22Rv1 (cell line): ENCODE measurements around the gene SDK1.

Source experiments
- CTCF ChIP-seq: fragments of 450-650 bp; IDR thresholded peaks from 2 replicates; pipeline ENCODE4 v1.5.1; 2017; ENCODE audit warnings: mild to moderate bottlenecking
- ZFX ChIP-seq: fragments of 450-650 bp; IDR thresholded peaks from 2 replicates; pipeline ENCODE4 v1.6.1; 2017; ENCODE audit warnings: antibody characterized with exemption, borderline replicate concordance

- TF ChIP-seq CTCF (no peak), ZFX (no peak)
Observed at GRCh38 chr7:4143006-4143405, 842.0 kb downstream of the SDK1 start.
